ENCODE results near the gene TSPAN17.
A peak's percentile ranks its signal among the peaks of the same experiment; 100 is the strongest.
"Not testable (repeated sequence)": the region's sequence is repeated elsewhere in the genome, so short reads cannot be mapped to it uniquely, and the experiment has no call there.

Gene TSPAN17

GRCh38 chr5:176647030-176647842 is at the start of gene TSPAN17:
Gene TSPAN17, plus strand, starts transcription at chr5:176647484. Its CDS starts 132 bp downstream, at chr5:176647616.
- DNase-seq (ENCODE audit: low spot score): peak; percentile 98

GRCh38 chr5:176599749-176600430 is 47.4 kb upstream of the TSPAN17 start:
- DNase-seq (ENCODE audit: low spot score): not testable (repeated sequence)

GRCh38 chr5:176601901-176602482 is 45.3 kb upstream of the TSPAN17 start:
- DNase-seq (ENCODE audit: low spot score): peak; percentile 65

GRCh38 chr5:176603091-176603490 is 44.2 kb upstream of the TSPAN17 start:
- DNase-seq (ENCODE audit: low spot score): no peak

- DNase-seq (ENCODE audit: low spot score): no peak
Measured at GRCh38 chr5:176606032-176606431, 41.3 kb upstream of the TSPAN17 start.

GRCh38 chr5:176606875-176607274 is 40.4 kb upstream of the TSPAN17 start:
- DNase-seq (ENCODE audit: low spot score): no peak

GRCh38 chr5:176608142-176608705 is 39.1 kb upstream of the TSPAN17 start:
- DNase-seq (ENCODE audit: low spot score): no peak

- no peak for DNase-seq (ENCODE audit: low spot score)
Measured at GRCh38 chr5:176608937-176609723, 38.2 kb upstream of the TSPAN17 start.

GRCh38 chr5:176609724-176610434 is 37.4 kb upstream of the TSPAN17 start, which contains the start of gene GPRIN1:
Gene GPRIN1, minus strand, starts transcription at chr5:176610156. Its CDS starts 10,322 bp downstream, at chr5:176599834.
- peak; percentile 98 for DNase-seq (ENCODE audit: low spot score)

- peak; percentile 80 for DNase-seq (ENCODE audit: low spot score)
Measured at GRCh38 chr5:176610435-176610773, 36.9 kb upstream of the TSPAN17 start.

GRCh38 chr5:176611435-176611834 is 35.8 kb upstream of the TSPAN17 start:
- DNase-seq (ENCODE audit: low spot score): no peak

GRCh38 chr5:176612008-176612407 is 35.3 kb upstream of the TSPAN17 start:
- no peak for DNase-seq (ENCODE audit: low spot score)

GRCh38 chr5:176612855-176613254 is 34.4 kb upstream of the TSPAN17 start:
- DNase-seq (ENCODE audit: low spot score): no peak

- DNase-seq (ENCODE audit: low spot score): no peak
Measured at GRCh38 chr5:176614805-176615478, 32.3 kb upstream of the TSPAN17 start.

GRCh38 chr5:176616511-176616910 is 30.8 kb upstream of the TSPAN17 start:
- DNase-seq (ENCODE audit: low spot score): no peak

GRCh38 chr5:176618783-176619182 is 28.5 kb upstream of the TSPAN17 start:
- no peak for DNase-seq (ENCODE audit: low spot score)

GRCh38 chr5:176619203-176619568 is 28.1 kb upstream of the TSPAN17 start:
- DNase-seq (ENCODE audit: low spot score): peak; percentile 89

- DNase-seq (ENCODE audit: low spot score): no peak
Measured at GRCh38 chr5:176619569-176620332, 27.5 kb upstream of the TSPAN17 start.

GRCh38 chr5:176620333-176620981 is 26.8 kb upstream of the TSPAN17 start:
- DNase-seq (ENCODE audit: low spot score): no peak
